ENCODE results near the gene H1-8. TPM values are rescaled to one million over a fixed set of nuclear protein-coding genes. Genes with fewer than 3 reads are reported as not detected.

The H1-8 gene
- total RNA-seq, 4 donors from 2014 or later = not detected

DNA sequence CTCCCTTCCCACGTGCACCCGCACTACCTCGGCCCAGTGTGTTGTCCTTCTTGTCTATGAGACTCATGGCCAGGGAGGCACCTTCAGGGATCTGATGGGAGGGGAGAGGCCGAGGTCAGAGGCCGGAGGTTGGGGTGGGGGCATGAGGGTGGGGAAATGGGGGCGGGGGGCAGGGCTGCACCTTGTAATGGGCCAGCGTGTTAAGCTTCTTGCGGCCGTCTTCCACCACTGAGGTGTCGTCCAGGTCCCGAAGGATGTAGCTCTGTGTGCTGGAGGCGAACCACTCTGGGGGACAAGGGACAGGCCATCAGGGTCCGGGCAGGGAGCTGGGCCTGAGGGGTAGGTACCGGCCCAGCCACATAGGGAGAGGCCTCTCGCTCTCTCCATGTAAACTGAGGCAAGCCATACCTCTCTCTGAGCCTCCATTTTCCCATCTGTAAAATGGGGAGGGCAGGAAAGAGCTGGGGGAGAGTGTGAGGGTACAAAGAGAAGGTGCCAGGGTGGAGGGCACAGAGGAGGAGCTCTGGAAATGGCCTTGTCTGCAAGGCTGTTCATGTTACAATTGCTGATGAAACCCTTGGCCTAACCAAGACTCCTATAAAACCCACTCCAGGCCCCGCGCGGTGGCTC, 18.8 kb downstream of the H1-8 start:
- Histone ChIP-seq H3K4me3 (no peak overlapping the region), H3K4me1 (peaks cover 19 to 84% (median 38%) of the 10 kb centered on the region in 3 donors), H3K9me3 (no peaks in the 10 kb centered on the region), H3K36me3 (peaks cover 0 to 77% (median 0%) of the 10 kb centered on the region in 3 donors), H3K27ac (peak overlapping the region in 3 of 4 donors; percentile 82 to 86 (median 85)), H3K27me3 (no peaks in the 10 kb centered on the region)
- intact Hi-C loops (cut with DNase I) = no loop called here
- DNase-seq = no peak
- TF ChIP-seq, protein P1, sequence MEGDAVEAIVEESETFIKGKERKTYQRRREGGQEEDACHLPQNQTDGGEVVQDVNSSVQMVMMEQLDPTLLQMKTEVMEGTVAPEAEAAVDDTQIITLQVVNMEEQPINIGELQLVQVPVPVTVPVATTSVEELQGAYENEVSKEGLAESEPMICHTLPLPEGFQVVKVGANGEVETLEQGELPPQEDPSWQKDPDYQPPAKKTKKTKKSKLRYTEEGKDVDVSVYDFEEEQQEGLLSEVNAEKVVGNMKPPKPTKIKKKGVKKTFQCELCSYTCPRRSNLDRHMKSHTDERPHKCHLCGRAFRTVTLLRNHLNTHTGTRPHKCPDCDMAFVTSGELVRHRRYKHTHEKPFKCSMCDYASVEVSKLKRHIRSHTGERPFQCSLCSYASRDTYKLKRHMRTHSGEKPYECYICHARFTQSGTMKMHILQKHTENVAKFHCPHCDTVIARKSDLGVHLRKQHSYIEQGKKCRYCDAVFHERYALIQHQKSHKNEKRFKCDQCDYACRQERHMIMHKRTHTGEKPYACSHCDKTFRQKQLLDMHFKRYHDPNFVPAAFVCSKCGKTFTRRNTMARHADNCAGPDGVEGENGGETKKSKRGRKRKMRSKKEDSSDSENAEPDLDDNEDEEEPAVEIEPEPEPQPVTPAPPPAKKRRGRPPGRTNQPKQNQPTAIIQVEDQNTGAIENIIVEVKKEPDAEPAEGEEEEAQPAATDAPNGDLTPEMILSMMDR (IDR thresholded peaks at IDR 0.05) = no peak
- TF ChIP-seq POLR2A (IDR thresholded peaks at IDR 0.05) = no peak
- WGBS, 2 donors = 84 to 94% methylated on average over 3 to 6 of the region's 18 CpGs

DNA sequence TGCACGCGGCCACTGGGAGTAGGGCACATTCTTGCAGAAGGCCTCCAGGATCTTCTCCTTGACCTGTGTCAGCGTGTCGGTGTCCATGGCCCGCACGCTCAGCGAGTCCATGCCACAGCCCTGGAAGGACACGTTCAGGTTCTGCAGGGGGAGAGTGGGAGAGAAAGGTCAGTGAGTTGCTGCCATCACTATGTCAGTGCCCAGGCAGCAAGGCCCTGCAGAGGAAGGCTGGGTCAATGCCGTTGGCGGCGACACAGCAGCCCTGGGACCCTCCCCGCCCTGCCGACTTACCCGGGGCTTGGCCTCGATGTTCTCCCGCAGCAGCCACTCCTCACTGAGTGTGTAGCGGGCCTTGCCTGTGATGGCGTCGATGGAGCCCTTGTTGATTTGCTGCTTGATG, 19.8 kb downstream of the H1-8 start:
- Histone ChIP-seq H3K27me3 (no peaks in the 10 kb centered on the region), H3K4me3 (no peak overlapping the region)
- intact Hi-C loops (cut with DNase I) = no loop called here

GRCh38 chr3:129563332-129563731, 20.4 kb downstream of the H1-8 start:
- Histone ChIP-seq H3K4me3 (no peak overlapping the region), H3K27me3 (no peaks in the 10 kb centered on the region), H3K9me3 (no peaks in the 10 kb centered on the region), H3K36me3 (peaks cover 0 to 82% (median 0%) of the 10 kb centered on the region in 3 donors), H3K27ac (peak overlapping the region in 3 of 4 donors; percentile 11 to 54 (median 29)), H3K4me1 (peaks cover 13 to 80% (median 36%) of the 10 kb centered on the region in 3 donors)
- no peak for DNase-seq
- intact Hi-C loops (cut with DNase I) = no loop called here
- TF ChIP-seq, protein P1 (IDR thresholded peaks at IDR 0.05) = no peak
- WGBS, 2 donors = 80 to 90% methylated on average over 1 to 2 of the region's 12 CpGs

More for the DNA sequence above, 19.8 kb downstream of the H1-8 start:
- peaks cover 0 to 85% (median 0%) of the 10 kb centered on the region in 3 donors for H3K36me3 ChIP-seq
- peaks cover 14 to 84% (median 40%) of the 10 kb centered on the region in 3 donors for H3K4me1 ChIP-seq
- H3K27ac ChIP-seq = no peak overlapping the region
- no peak for TF ChIP-seq POLR2A (IDR thresholded peaks at IDR 0.05)
- no peaks in the 10 kb centered on the region for H3K9me3 ChIP-seq
- no peak for DNase-seq
- 90 to 93% methylated on average over 8 of the region's 19 CpGs for WGBS, 2 donors

GRCh38 chr3:129563850-129564535, 21.0 kb downstream of the H1-8 start:
- H3K36me3 ChIP-seq = peaks cover 0 to 77% (median 0%) of the 10 kb centered on the region in 3 donors
- 76 to 82% methylated on average over 5 to 6 of the region's 8 CpGs for WGBS, 2 donors
- no peak for DNase-seq

GRCh38 chr3:129564981-129565644, 22.1 kb downstream of the H1-8 start:
- Histone ChIP-seq H3K9me3 (no peaks in the 10 kb centered on the region), H3K36me3 (peaks cover 0 to 77% (median 6%) of the 10 kb centered on the region in 3 donors), H3K27me3 (no peaks in the 10 kb centered on the region), H3K4me3 (no peak overlapping the region), H3K27ac (peak overlapping the region in 2 of 4 donors; percentile 47 to 54), H3K4me1 (peaks cover 13 to 62% (median 28%) of the 10 kb centered on the region in 3 donors)
- WGBS, 2 donors = 100% methylated on average over 2 to 4 of the region's 21 CpGs
- no peak for DNase-seq
- TF ChIP-seq POLR2A (IDR thresholded peaks at IDR 0.05) = no peak
- TF ChIP-seq, protein P1 (IDR thresholded peaks at IDR 0.05) = no peak
- intact Hi-C loops (cut with DNase I) = no loop called here

More at GRCh38 chr3:129563850-129564535, 21.0 kb downstream of the H1-8 start:
- TF ChIP-seq, protein P1 (IDR thresholded peaks at IDR 0.05) = no peak
- no peak for TF ChIP-seq POLR2A (IDR thresholded peaks at IDR 0.05)
- H3K27me3 ChIP-seq = no peaks in the 10 kb centered on the region
- no peaks in the 10 kb centered on the region for H3K9me3 ChIP-seq
- intact Hi-C loops (cut with DNase I) = no loop called here
- H3K4me1 ChIP-seq = peaks cover 13 to 73% (median 33%) of the 10 kb centered on the region in 3 donors
- H3K4me3 ChIP-seq = no peak overlapping the region
- peak overlapping the region; percentile 11 to 54 (median 37) for H3K27ac ChIP-seq
